GM23338 (cell line): ENCODE results near the gene KLHL21. TPM values are rescaled to one million over a fixed set of nuclear protein-coding genes. Genes with fewer than 3 reads are reported as not detected.

ENCODE experiments used
- ATAC-seq: fragments of 200-7000 bp; cut with Tn5 transposase; 3 replicates; pipeline ENCODE4 v1.9.1; 2020
- DNase-seq: peaks from one replicate; pipeline ENCODE4 v3.0.0-alpha.2; 2015; ENCODE audit warnings: low spot score
- H2AFZ ChIP-seq: fragments of 200-600 bp; sonication (generic); 2 replicates; pipeline ENCODE4 v1.8.0; 2016; ENCODE audit warnings: antibody characterized with exemption, mild to moderate bottlenecking, moderate library complexity
- H3F3A ChIP-seq: fragments of 200-600 bp; sonication (generic); replicated peaks from 2 replicates; pipeline ENCODE4 v1.8.0; 2017; ENCODE audit warnings: antibody characterized with exemption, mixed run types, low read depth
- H3K27ac ChIP-seq: fragments of 200-600 bp; sonication (generic); 2 replicates; pipeline ENCODE4 v1.6.1; 2016; ENCODE audit warnings: low read depth
- H3K27me3 ChIP-seq: fragments of 200-600 bp; sonication (generic); 2 replicates; pipeline ENCODE4 v1.8.0; 2016; ENCODE audit warnings: mild to moderate bottlenecking, mixed run types, moderate library complexity; ENCODE audit not compliant: insufficient read depth
- H3K36me3 ChIP-seq: fragments of 200-600 bp; sonication (generic); 2 replicates; pipeline ENCODE4 v1.8.0; 2016; ENCODE audit warnings: mild to moderate bottlenecking; ENCODE audit not compliant: insufficient read depth
- H3K4me1 ChIP-seq: fragments of 200-600 bp; sonication (generic); 2 replicates; pipeline ENCODE4 v1.8.0; 2016; ENCODE audit warnings: mild to moderate bottlenecking, moderate library complexity; ENCODE audit not compliant: insufficient read depth
- H3K4me2 ChIP-seq: fragments of 200-600 bp; sonication (generic); 2 replicates; pipeline ENCODE4 v1.7.1; 2017; ENCODE audit warnings: mixed run types
- H3K4me3 ChIP-seq: fragments of 200-600 bp; sonication (generic); 2 replicates; pipeline ENCODE4 v1.6.1; 2016; ENCODE audit warnings: mixed run types
- H3K79me2 ChIP-seq: fragments of 200-600 bp; sonication (generic); replicated peaks from 2 replicates; pipeline ENCODE4 v1.8.0; 2017; ENCODE audit warnings: mild to moderate bottlenecking; ENCODE audit not compliant: insufficient read depth
- H3K9me2 ChIP-seq: fragments of 200-600 bp; sonication (generic); 2 replicates; pipeline ENCODE4 v1.8.0; 2017; ENCODE audit not compliant: insufficient read depth
- H4K20me1 ChIP-seq: fragments of 200-600 bp; sonication (generic); replicated peaks from 2 replicates; pipeline ENCODE4 v1.8.0; 2017; ENCODE audit warnings: mild to moderate bottlenecking; ENCODE audit not compliant: insufficient read depth
- H3K27ac Mint-ChIP-seq: 2 replicates; pipeline ENCODE4 v1.8.0; 2020; ENCODE audit warnings: inconsistent platforms, mild to moderate bottlenecking, moderate library complexity, mixed read lengths
- H3K27me3 Mint-ChIP-seq: 3 replicates; pipeline ENCODE4 v1.8.0; 2022; ENCODE audit warnings: low read depth, mild to moderate bottlenecking, moderate library complexity, mixed read lengths, inconsistent platforms; ENCODE audit not compliant: insufficient read depth, poor library complexity
- H3K36me3 Mint-ChIP-seq: 3 replicates; pipeline ENCODE4 v1.8.0; 2021; ENCODE audit warnings: low read depth, mild to moderate bottlenecking, inconsistent platforms, moderate library complexity, mixed read lengths
- H3K4me1 Mint-ChIP-seq: 3 replicates; pipeline ENCODE4 v1.8.0; 2020; ENCODE audit warnings: mild to moderate bottlenecking, inconsistent platforms, mixed read lengths
- H3K4me3 Mint-ChIP-seq: 3 replicates; pipeline ENCODE4 v1.8.0; 2021; ENCODE audit warnings: moderate library complexity, mild to moderate bottlenecking, inconsistent platforms, mixed read lengths
- H3K9me3 Mint-ChIP-seq: 3 replicates; pipeline ENCODE4 v1.8.0; 2020; ENCODE audit warnings: moderate library complexity, mild to moderate bottlenecking, inconsistent platforms, mixed read lengths
- EZH2phosphoT487 ChIP-seq: fragments of 200-600 bp; sonication (generic); IDR thresholded peaks from one replicate; pipeline ENCODE4 v1.8.1; 2018; ENCODE audit warnings: antibody characterized with exemption; ENCODE audit not compliant: unreplicated experiment
- NANOG ChIP-seq: IDR thresholded peaks from 2 replicates; pipeline ENCODE4 v1.6.1; 2016; ENCODE audit warnings: antibody characterized with exemption, borderline replicate concordance
- POLR2AphosphoS5 ChIP-seq: IDR thresholded peaks from 2 replicates; pipeline ENCODE4 v1.6.1; 2016; ENCODE audit warnings: antibody characterized with exemption, low read depth
- ZNF331 ChIP-seq: fragments of 250-450 bp; sonication (Bioruptor Pico); IDR thresholded peaks from 2 replicates; pipeline ENCODE4 v1.5.0; 2020; ENCODE audit warnings: low read depth, mild to moderate bottlenecking, moderate library complexity
- polyA plus RNA-seq: library from polyadenylated mRNA; unstranded; fragments of >200 nt; fragmentation: Nextera tagmentation; extraction: Ambion mirVana; gene quantifications from 2 replicates; pipeline ENCODE4 v1.2.1, GENCODE V29; 2016
- total RNA-seq: library from RNA; depleted of rRNA; stranded (reverse); fragments of >200 nt; shearing (Covaris generic); gene quantifications from 2 replicates; pipeline ENCODE4 v1.2.3, GENCODE V29; 2014
- TF ChIP-seq, protein P1 (sequence below), 2 experiments: fragments of 200-600 bp in 1 of 2; sonication (generic) in 1 of 2; conservative IDR thresholded peaks; 2 replicates each; pipeline versions ENCODE4 v1.5.1 to v1.6.1; 2016 to 2017; ENCODE audit warnings: antibody characterized with exemption in 2 of 2, low read depth in 2 of 2, mild to moderate bottlenecking in 2 of 2, moderate library complexity in 1 of 2
- TF ChIP-seq, protein P2 (sequence below): IDR thresholded peaks from one replicate; pipeline ENCODE4 v1.6.1; 2018; ENCODE audit warnings: antibody characterized with exemption; ENCODE audit not compliant: unreplicated experiment
- TF ChIP-seq, protein P3 (sequence below): fragments of 250-450 bp; sonication (Bioruptor Pico); IDR thresholded peaks from 2 replicates; pipeline ENCODE4 v1.5.0; 2020; ENCODE audit warnings: mild to moderate bottlenecking, moderate library complexity

Gene KLHL21
- total and polyA plus RNA-seq, 2 experiments from 2014 or later: 7.3 to 35.9 TPM

DNA sequence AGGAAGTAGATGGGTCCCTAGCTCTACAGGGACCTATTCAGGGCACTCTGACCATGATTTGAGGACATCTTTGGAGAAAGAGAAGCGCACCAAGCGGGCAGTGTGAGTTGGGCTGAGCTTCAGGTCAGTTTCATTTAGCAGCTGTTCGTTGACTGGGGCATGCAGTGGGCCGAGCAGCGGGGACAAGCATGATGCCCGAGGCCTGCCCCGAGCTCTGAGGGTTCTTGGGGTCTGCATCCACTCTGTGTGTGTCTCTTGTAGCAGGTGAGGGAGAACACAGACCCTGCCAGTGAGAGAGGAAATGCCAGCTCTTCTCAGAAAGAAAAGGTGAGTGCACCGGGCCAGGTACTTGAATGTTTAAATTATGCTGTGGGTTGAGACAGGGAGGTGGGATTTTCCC is 27.4 kb upstream of the KLHL21 start:
- Histone ChIP-seq H3K4me3 (no peak overlapping the region), H4K20me1 (peaks cover 5% of the 10 kb centered on the region), H3K36me3 (peaks cover 10% of the 10 kb centered on the region; the same call in 1 of the 2 replicates), H3K27me3 (no peaks in the 10 kb centered on the region), H3F3A (0 out of 2 replicates have a peak, but pooled peaks cover 5% of the 10 kb centered on the region), H2AFZ (no peak overlapping the region), H3K9me2 (no peaks in the 10 kb centered on the region), H3K4me1 (peaks cover 5% of the 10 kb centered on the region; the same call in 1 of the 2 replicates), H3K79me2 (peaks cover 19% of the 10 kb centered on the region), H3K4me2 (no peak overlapping the region), H3K27ac (no peak overlapping the region)
- peaks cover 4% of the 10 kb centered on the region; the same call in 2 of the 3 replicates for H3K4me1 Mint-ChIP-seq
- no peak for DNase-seq
- peaks cover 9% of the 10 kb centered on the region for H3K27me3 Mint-ChIP-seq
- no peak for TF ChIP-seq EZH2phosphoT487
- no peak for TF ChIP-seq NANOG
- TF ChIP-seq, protein P1, sequence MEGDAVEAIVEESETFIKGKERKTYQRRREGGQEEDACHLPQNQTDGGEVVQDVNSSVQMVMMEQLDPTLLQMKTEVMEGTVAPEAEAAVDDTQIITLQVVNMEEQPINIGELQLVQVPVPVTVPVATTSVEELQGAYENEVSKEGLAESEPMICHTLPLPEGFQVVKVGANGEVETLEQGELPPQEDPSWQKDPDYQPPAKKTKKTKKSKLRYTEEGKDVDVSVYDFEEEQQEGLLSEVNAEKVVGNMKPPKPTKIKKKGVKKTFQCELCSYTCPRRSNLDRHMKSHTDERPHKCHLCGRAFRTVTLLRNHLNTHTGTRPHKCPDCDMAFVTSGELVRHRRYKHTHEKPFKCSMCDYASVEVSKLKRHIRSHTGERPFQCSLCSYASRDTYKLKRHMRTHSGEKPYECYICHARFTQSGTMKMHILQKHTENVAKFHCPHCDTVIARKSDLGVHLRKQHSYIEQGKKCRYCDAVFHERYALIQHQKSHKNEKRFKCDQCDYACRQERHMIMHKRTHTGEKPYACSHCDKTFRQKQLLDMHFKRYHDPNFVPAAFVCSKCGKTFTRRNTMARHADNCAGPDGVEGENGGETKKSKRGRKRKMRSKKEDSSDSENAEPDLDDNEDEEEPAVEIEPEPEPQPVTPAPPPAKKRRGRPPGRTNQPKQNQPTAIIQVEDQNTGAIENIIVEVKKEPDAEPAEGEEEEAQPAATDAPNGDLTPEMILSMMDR (conservative IDR thresholded peaks at IDR 0.05; ENCODE audit: low read depth in 2 of 2): no peak
- TF ChIP-seq, protein P2, sequence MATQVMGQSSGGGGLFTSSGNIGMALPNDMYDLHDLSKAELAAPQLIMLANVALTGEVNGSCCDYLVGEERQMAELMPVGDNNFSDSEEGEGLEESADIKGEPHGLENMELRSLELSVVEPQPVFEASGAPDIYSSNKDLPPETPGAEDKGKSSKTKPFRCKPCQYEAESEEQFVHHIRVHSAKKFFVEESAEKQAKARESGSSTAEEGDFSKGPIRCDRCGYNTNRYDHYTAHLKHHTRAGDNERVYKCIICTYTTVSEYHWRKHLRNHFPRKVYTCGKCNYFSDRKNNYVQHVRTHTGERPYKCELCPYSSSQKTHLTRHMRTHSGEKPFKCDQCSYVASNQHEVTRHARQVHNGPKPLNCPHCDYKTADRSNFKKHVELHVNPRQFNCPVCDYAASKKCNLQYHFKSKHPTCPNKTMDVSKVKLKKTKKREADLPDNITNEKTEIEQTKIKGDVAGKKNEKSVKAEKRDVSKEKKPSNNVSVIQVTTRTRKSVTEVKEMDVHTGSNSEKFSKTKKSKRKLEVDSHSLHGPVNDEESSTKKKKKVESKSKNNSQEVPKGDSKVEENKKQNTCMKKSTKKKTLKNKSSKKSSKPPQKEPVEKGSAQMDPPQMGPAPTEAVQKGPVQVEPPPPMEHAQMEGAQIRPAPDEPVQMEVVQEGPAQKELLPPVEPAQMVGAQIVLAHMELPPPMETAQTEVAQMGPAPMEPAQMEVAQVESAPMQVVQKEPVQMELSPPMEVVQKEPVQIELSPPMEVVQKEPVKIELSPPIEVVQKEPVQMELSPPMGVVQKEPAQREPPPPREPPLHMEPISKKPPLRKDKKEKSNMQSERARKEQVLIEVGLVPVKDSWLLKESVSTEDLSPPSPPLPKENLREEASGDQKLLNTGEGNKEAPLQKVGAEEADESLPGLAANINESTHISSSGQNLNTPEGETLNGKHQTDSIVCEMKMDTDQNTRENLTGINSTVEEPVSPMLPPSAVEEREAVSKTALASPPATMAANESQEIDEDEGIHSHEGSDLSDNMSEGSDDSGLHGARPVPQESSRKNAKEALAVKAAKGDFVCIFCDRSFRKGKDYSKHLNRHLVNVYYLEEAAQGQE: no peak
- TF ChIP-seq ZNF331 (CRISPR knock-in tag): no peak
- TF ChIP-seq, protein P3, sequence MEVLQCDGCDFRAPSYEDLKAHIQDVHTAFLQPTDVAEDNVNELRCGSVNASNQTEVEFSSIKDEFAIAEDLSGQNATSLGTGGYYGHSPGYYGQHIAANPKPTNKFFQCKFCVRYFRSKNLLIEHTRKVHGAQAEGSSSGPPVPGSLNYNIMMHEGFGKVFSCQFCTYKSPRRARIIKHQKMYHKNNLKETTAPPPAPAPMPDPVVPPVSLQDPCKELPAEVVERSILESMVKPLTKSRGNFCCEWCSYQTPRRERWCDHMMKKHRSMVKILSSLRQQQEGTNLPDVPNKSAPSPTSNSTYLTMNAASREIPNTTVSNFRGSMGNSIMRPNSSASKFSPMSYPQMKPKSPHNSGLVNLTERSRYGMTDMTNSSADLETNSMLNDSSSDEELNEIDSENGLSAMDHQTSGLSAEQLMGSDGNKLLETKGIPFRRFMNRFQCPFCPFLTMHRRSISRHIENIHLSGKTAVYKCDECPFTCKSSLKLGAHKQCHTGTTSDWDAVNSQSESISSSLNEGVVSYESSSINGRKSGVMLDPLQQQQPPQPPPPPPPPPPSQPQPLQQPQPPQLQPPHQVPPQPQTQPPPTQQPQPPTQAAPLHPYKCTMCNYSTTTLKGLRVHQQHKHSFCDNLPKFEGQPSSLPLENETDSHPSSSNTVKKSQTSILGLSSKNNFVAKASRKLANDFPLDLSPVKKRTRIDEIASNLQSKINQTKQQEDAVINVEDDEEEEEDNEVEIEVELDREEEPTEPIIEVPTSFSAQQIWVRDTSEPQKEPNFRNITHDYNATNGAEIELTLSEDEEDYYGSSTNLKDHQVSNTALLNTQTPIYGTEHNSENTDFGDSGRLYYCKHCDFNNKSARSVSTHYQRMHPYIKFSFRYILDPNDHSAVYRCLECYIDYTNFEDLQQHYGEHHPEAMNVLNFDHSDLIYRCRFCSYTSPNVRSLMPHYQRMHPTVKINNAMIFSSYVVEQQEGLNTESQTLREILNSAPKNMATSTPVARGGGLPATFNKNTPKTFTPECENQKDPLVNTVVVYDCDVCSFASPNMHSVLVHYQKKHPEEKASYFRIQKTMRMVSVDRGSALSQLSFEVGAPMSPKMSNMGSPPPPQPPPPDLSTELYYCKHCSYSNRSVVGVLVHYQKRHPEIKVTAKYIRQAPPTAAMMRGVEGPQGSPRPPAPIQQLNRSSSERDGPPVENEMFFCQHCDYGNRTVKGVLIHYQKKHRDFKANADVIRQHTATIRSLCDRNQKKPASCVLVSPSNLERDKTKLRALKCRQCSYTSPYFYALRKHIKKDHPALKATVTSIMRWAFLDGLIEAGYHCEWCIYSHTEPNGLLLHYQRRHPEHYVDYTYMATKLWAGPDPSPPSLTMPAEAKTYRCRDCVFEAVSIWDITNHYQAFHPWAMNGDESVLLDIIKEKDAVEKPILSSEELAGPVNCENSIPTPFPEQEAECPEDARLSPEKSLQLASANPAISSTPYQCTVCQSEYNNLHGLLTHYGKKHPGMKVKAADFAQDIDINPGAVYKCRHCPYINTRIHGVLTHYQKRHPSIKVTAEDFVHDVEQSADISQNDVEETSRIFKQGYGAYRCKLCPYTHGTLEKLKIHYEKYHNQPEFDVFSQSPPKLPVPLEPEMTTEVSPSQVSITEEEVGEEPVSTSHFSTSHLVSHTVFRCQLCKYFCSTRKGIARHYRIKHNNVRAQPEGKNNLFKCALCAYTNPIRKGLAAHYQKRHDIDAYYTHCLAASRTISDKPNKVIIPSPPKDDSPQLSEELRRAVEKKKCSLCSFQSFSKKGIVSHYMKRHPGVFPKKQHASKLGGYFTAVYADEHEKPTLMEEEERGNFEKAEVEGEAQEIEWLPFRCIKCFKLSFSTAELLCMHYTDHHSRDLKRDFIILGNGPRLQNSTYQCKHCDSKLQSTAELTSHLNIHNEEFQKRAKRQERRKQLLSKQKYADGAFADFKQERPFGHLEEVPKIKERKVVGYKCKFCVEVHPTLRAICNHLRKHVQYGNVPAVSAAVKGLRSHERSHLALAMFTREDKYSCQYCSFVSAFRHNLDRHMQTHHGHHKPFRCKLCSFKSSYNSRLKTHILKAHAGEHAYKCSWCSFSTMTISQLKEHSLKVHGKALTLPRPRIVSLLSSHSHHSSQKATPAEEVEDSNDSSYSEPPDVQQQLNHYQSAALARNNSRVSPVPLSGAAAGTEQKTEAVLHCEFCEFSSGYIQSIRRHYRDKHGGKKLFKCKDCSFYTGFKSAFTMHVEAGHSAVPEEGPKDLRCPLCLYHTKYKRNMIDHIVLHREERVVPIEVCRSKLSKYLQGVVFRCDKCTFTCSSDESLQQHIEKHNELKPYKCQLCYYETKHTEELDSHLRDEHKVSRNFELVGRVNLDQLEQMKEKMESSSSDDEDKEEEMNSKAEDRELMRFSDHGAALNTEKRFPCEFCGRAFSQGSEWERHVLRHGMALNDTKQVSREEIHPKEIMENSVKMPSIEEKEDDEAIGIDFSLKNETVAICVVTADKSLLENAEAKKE (CRISPR knock-in tag): no peak
- no peak for TF ChIP-seq POLR2AphosphoS5
- H3K36me3 Mint-ChIP-seq: peaks cover 38% of the 10 kb centered on the region
- no peak overlapping the region; the same call in 2 of the 3 replicates for H3K4me3 Mint-ChIP-seq
- H3K9me3 Mint-ChIP-seq: no peaks in the 10 kb centered on the region
- no peak for ATAC-seq
- no peak overlapping the region for H3K27ac Mint-ChIP-seq
